T-helper 2 cell treated with Interferon-gamma antibody and Interleukin-4, amounts not matched to agents 5 μg/mL and 100 μg/mL, for 36 hours (primary cell): ENCODE data around the gene MCM10.
"Not testable (repeated sequence)": the region's sequence is repeated elsewhere in the genome, so short reads cannot be mapped to it uniquely, and the experiment has no call there.

ENCODE experiments used
- DNase-seq: peaks from one replicate; pipeline ENCODE4 v3.0.0; 2021; ENCODE audit warnings: low spot score
- H3K27ac Mint-ChIP-seq: one replicate; pipeline ENCODE4 v1.8.0; 2021; ENCODE audit warnings: mild to moderate bottlenecking, mixed read lengths
- H3K27me3 Mint-ChIP-seq: one replicate; pipeline ENCODE4 v1.8.0; 2021; ENCODE audit warnings: low read depth, mixed read lengths
- H3K36me3 Mint-ChIP-seq: one replicate; pipeline ENCODE4 v1.8.0; 2021; ENCODE audit warnings: low read depth, mixed read lengths
- H3K4me1 Mint-ChIP-seq: one replicate; pipeline ENCODE4 v1.8.0; 2021; ENCODE audit warnings: low read depth, mixed read lengths
- H3K4me3 Mint-ChIP-seq: one replicate; pipeline ENCODE4 v1.8.0; 2022; ENCODE audit warnings: mild to moderate bottlenecking, moderate library complexity, mixed read lengths
- H3K9me3 Mint-ChIP-seq: one replicate; pipeline ENCODE4 v1.8.0; 2021; ENCODE audit warnings: mixed read lengths

The MCM10 gene

GRCh38 chr10:13219685-13220670 is 58.6 kb downstream of the MCM10 start:
- Mint-ChIP-seq H3K27me3 (no peaks in the 10 kb centered on the region), H3K9me3 (no peaks in the 10 kb centered on the region), H3K4me1 (no peaks in the 10 kb centered on the region), H3K27ac (no peak overlapping the region), H3K36me3 (no peaks in the 10 kb centered on the region), H3K4me3 (no peak overlapping the region)
- no peak for DNase-seq

GRCh38 chr10:13221572-13221971 is 60.2 kb downstream of the MCM10 start:
- Mint-ChIP-seq H3K4me1 (no peaks in the 10 kb centered on the region), H3K27ac (no peak overlapping the region), H3K27me3 (no peaks in the 10 kb centered on the region), H3K4me3 (no peak overlapping the region), H3K9me3 (no peaks in the 10 kb centered on the region), H3K36me3 (no peaks in the 10 kb centered on the region)
- DNase-seq: no peak

- Mint-ChIP-seq H3K27me3 (no peaks in the 10 kb centered on the region), H3K9me3 (no peaks in the 10 kb centered on the region), H3K36me3 (no peaks in the 10 kb centered on the region), H3K4me1 (no peaks in the 10 kb centered on the region), H3K4me3 (no peak overlapping the region), H3K27ac (no peak overlapping the region)
- DNase-seq: no peak
Measured at GRCh38 chr10:13222151-13222550, 60.8 kb downstream of the MCM10 start.

GRCh38 chr10:13222566-13222965 is 61.2 kb downstream of the MCM10 start:
- Mint-ChIP-seq H3K4me1 (no peaks in the 10 kb centered on the region), H3K36me3 (no peaks in the 10 kb centered on the region), H3K27ac (no peak overlapping the region), H3K27me3 (no peaks in the 10 kb centered on the region), H3K4me3 (no peak overlapping the region), H3K9me3 (no peaks in the 10 kb centered on the region)
- no peak for DNase-seq

- DNase-seq: no peak
- no peaks in the 10 kb centered on the region for H3K36me3 Mint-ChIP-seq
Measured at GRCh38 chr10:13223241-13223640, 61.9 kb downstream of the MCM10 start.

GRCh38 chr10:13224210-13224995 is 63.0 kb downstream of the MCM10 start:
- no peak for DNase-seq
- no peaks in the 10 kb centered on the region for H3K27me3 Mint-ChIP-seq
- no peak overlapping the region for H3K27ac Mint-ChIP-seq
- no peak overlapping the region for H3K4me3 Mint-ChIP-seq
- no peaks in the 10 kb centered on the region for H3K4me1 Mint-ChIP-seq
- H3K9me3 Mint-ChIP-seq: no peaks in the 10 kb centered on the region
- no peaks in the 10 kb centered on the region for H3K36me3 Mint-ChIP-seq

More at GRCh38 chr10:13223241-13223640, 61.9 kb downstream of the MCM10 start:
- Mint-ChIP-seq H3K27ac (no peak overlapping the region), H3K9me3 (no peaks in the 10 kb centered on the region), H3K27me3 (no peaks in the 10 kb centered on the region), H3K4me3 (no peak overlapping the region), H3K4me1 (no peaks in the 10 kb centered on the region)

DNA sequence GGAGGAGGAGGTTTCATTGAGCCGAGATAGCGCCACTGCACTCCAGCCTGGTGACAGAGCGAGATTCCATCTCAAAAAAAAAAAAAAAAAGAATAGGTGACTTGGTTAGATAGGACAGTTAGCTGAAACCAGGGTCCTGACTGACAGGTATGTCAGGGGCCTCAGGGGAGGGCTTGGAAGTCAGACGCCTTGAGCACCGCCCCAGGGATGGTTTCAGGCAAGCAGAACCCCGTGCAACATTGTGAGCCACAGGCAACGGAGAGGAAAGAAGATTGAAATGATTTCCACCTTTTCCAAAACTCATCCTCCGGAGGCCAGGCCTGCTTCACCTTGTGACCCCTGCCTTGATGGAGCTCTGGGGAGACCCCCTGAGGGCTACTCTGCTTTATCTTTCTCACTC is 64.2 kb downstream of the MCM10 start:
- Mint-ChIP-seq H3K27me3 (no peaks in the 10 kb centered on the region), H3K27ac (no peak overlapping the region), H3K36me3 (no peaks in the 10 kb centered on the region), H3K4me3 (no peak overlapping the region), H3K9me3 (no peaks in the 10 kb centered on the region), H3K4me1 (no peaks in the 10 kb centered on the region)
- DNase-seq: no peak

DNA sequence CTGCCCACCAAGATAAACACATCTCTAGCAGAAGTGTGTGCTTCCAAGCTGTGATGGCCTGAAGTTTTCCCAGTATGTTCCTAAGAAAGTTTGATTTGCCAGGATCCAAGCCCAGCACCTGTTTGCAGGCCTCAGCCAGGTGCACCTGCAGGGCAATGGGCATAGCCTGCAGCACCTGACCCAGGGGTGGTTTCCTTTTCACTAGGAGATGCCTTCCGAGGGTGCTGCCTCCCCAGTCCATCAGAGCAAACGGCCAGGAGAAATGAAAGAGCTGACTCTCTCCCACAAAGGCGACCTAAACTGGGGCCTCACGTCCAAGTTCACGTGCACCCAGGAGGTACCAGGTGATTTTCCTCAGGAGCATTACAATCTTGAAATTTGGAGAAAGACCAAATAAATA is 65.7 kb downstream of the MCM10 start:
- Mint-ChIP-seq H3K4me3 (no peak overlapping the region), H3K27me3 (no peaks in the 10 kb centered on the region), H3K36me3 (no peaks in the 10 kb centered on the region), H3K27ac (no peak overlapping the region), H3K4me1 (no peaks in the 10 kb centered on the region), H3K9me3 (no peaks in the 10 kb centered on the region)
- no peak for DNase-seq

DNA sequence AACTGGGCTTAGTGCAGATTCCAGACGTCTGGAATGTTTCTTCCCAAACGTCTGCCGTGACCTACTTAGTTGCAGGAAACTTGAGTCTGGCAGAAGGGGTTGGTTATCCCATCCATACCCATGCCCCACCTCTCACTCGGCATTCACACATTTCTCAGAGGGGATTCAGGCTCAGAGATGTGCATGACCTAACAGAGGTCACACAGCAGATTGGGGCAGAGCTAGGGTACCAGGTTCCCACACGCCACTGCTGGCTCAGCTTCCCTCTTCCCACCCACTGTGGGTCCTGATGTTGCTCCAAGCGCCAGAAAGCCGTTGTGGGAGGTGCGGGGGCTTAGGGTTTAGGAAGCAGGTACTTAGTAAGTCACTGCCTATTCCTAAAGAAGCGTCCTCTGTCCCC is 69.8 kb downstream of the MCM10 start:
- Mint-ChIP-seq H3K9me3 (no peaks in the 10 kb centered on the region), H3K36me3 (no peaks in the 10 kb centered on the region), H3K27ac (no peak overlapping the region), H3K4me1 (no peaks in the 10 kb centered on the region), H3K4me3 (no peak overlapping the region), H3K27me3 (no peaks in the 10 kb centered on the region)
- DNase-seq: no peak

GRCh38 chr10:13231808-13232207 is 70.5 kb downstream of the MCM10 start:
- Mint-ChIP-seq H3K9me3 (no peaks in the 10 kb centered on the region), H3K27ac (no peak overlapping the region), H3K27me3 (no peaks in the 10 kb centered on the region), H3K4me3 (no peak overlapping the region), H3K4me1 (no peaks in the 10 kb centered on the region), H3K36me3 (no peaks in the 10 kb centered on the region)
- no peak for DNase-seq

GRCh38 chr10:13233358-13233757 is 72.0 kb downstream of the MCM10 start:
- Mint-ChIP-seq H3K27me3 (no peaks in the 10 kb centered on the region), H3K9me3 (no peaks in the 10 kb centered on the region), H3K27ac (no peak overlapping the region), H3K4me1 (no peaks in the 10 kb centered on the region), H3K36me3 (no peaks in the 10 kb centered on the region), H3K4me3 (no peak overlapping the region)
- no peak for DNase-seq

DNA sequence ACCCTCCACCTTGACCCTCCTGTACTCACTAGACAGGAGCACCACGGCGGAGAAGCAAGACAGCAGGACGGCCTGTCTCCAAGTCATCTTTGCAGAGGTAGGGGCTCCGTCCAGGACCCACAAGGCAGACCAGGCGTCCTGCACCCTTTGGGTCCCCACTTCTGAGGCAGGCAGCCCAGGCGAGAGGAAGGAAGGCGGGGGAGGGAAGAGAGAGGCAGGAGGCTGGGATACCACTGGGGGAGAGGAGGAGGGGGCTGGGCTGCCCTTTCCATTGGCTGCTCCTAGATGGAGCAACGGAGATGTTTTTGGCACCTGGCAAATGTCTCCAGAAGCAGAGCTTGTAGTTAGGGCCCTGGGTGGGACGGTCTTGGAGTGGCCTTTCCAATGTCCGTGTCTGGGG is 72.8 kb downstream of the MCM10 start, which contains the start of gene UCMA:
UCMA (minus strand) TSS at position 203 of the 400 bp plus-strand sequence; CDS start at position 87, 116 bp downstream.
- Mint-ChIP-seq H3K9me3 (no peaks in the 10 kb centered on the region), H3K4me3 (no peak within 1 kb of the TSS), H3K27ac (no peak within 1 kb of the TSS), H3K4me1 (no peaks in the 10 kb centered on the region), H3K36me3 (no peaks in the 10 kb centered on the region), H3K27me3 (no peaks in the 10 kb centered on the region)
- DNase-seq: no peak

GRCh38 chr10:13234736-13235135 is 73.4 kb downstream of the MCM10 start:
- DNase-seq, H3K27me3 Mint-ChIP-seq, H3K36me3 Mint-ChIP-seq, H3K4me3 Mint-ChIP-seq, H3K9me3 Mint-ChIP-seq, H3K27ac Mint-ChIP-seq, H3K4me1 Mint-ChIP-seq: not testable (repeated sequence)

- H3K9me3 Mint-ChIP-seq: no peaks in the 10 kb centered on the region
- H3K4me1 Mint-ChIP-seq: no peaks in the 10 kb centered on the region
- no peaks in the 10 kb centered on the region for H3K27me3 Mint-ChIP-seq
- H3K27ac Mint-ChIP-seq: no peak overlapping the region
- H3K4me3 Mint-ChIP-seq: no peak overlapping the region
- no peak for DNase-seq
- H3K36me3 Mint-ChIP-seq: no peaks in the 10 kb centered on the region
Measured at GRCh38 chr10:13236638-13237037, 75.3 kb downstream of the MCM10 start.
